Natural killer cell (primary cell): Measurements from ENCODE around the gene HCFC1. TPM values are rescaled to one million over a fixed set of nuclear protein-coding genes. Genes with fewer than 3 reads are reported as not detected.
"Not testable (repeated sequence)": the region's sequence is repeated elsewhere in the genome, so short reads cannot be mapped to it uniquely, and the experiment has no call there.

ENCODE experiments used
- ATAC-seq, 3 donors: fragments of 150-1000 bp in 2 of 3; fragments of 200-7000 bp in 1 of 3; cut with Tn5 transposase; 1 replicate in 1 of 3; 2 replicates in 2 of 3; pipeline ENCODE4 v1.10.0; 2021; ENCODE audit warnings: mild to moderate bottlenecking in 2 of 3, moderate library complexity in 2 of 3
- DNase-seq, 2 donors: peaks; one replicate each; pipeline versions ENCODE4 v3.0.0 to v3.0.0-alpha.2; 2013 to 2021; ENCODE audit warnings: mixed read lengths in 1 of 2
- H3K27ac ChIP-seq: one replicate; pipeline ENCODE4 v1.5.1; 2013; ENCODE audit warnings: mild to moderate bottlenecking, low read length
- H3K27me3 ChIP-seq: one replicate; pipeline ENCODE4 v1.6.1; 2013; ENCODE audit warnings: low read length; ENCODE audit not compliant: control insufficient read depth, insufficient read depth
- H3K36me3 ChIP-seq: one replicate; pipeline ENCODE4 v1.6.1; 2013; ENCODE audit warnings: low read length; ENCODE audit not compliant: control insufficient read depth, insufficient read depth
- H3K4me1 ChIP-seq: one replicate; pipeline ENCODE4 v1.6.1; 2013; ENCODE audit warnings: low read length; ENCODE audit not compliant: control insufficient read depth, insufficient read depth
- H3K4me3 ChIP-seq: one replicate; pipeline ENCODE4 v1.5.1; 2013; ENCODE audit warnings: low read length
- H3K9me3 ChIP-seq: one replicate; pipeline ENCODE4 v1.6.1; 2013; ENCODE audit warnings: low read length; ENCODE audit not compliant: control insufficient read depth, insufficient read depth
- H3K27ac Mint-ChIP-seq, 2 donors: one replicate each; pipeline ENCODE4 v1.8.0; 2022; ENCODE audit warnings: mild to moderate bottlenecking in 2 of 2, mixed read lengths in 2 of 2, moderate library complexity in 1 of 2
- H3K27me3 Mint-ChIP-seq, 2 donors: one replicate each; pipeline ENCODE4 v1.8.0; 2022; ENCODE audit warnings: low read depth in 2 of 2, mixed read lengths in 2 of 2
- H3K36me3 Mint-ChIP-seq: one replicate; pipeline ENCODE4 v1.8.0; 2022; ENCODE audit warnings: mixed read lengths
- H3K4me1 Mint-ChIP-seq, 2 donors: one replicate each; pipeline ENCODE4 v1.8.0; 2022; ENCODE audit warnings: mixed read lengths in 2 of 2
- H3K4me3 Mint-ChIP-seq: one replicate; pipeline ENCODE4 v1.8.0; 2022; ENCODE audit warnings: mild to moderate bottlenecking, moderate library complexity, mixed read lengths
- H3K9me3 Mint-ChIP-seq, 2 donors: one replicate each; pipeline ENCODE4 v1.8.0; 2022; ENCODE audit warnings: mixed read lengths in 2 of 2
- CTCF ChIP-seq: fragments of 200-600 bp; IDR thresholded peaks from one replicate; pipeline ENCODE4 v1.8.0; 2022; ENCODE audit warnings: antibody characterized with exemption
- WGBS: methylation state at CpG from one replicate; pipeline ENCODE4 v1.1.7; 2013; ENCODE audit warnings: missing lambda C conversion rate; ENCODE audit not compliant: insufficient coverage; 5-methylcytosine and 5-hydroxymethylcytosine counted together
- intact Hi-C: fragments of 100-400 bp; cut with micrococcal nuclease; formaldehyde crosslinking; loops from one replicate; pipeline ENCODE4 v1.14.2; 2022
- total RNA-seq, 4 donors: library from RNA; stranded (reverse); fragments of 120-200 nt in 1 of 4; gene quantifications; one replicate each; pipeline versions ENCODE4 v1.2.3 to v1.2.4, GENCODE V29; 2013 to 2022

HCFC1 gene
- total RNA-seq, 3 donors from 2014 or later (not counting 1 experiment from before 2014, with no cell fraction given): 65.2 to 76.7 (median 67.5) TPM

- H3K27ac Mint-ChIP-seq: no peak overlapping the region
- no peak for TF ChIP-seq CTCF
- no peak overlapping the region for H3K4me3 Mint-ChIP-seq
- intact Hi-C loops: loop anchor here (2.0 kb wide), 1 partner anchor 23 kb away; no protein-coding TSS in a partner anchor
- Histone ChIP-seq H3K4me1 (peaks cover 22% of the 10 kb centered on the region), H3K4me3 (no peak overlapping the region), H3K27me3 (no peaks in the 10 kb centered on the region), H3K27ac (no peak overlapping the region), H3K36me3 (no peaks in the 10 kb centered on the region), H3K9me3 (no peaks in the 10 kb centered on the region)
- no peak for ATAC-seq
- H3K36me3 Mint-ChIP-seq: no peaks in the 10 kb centered on the region
- H3K27me3 Mint-ChIP-seq: peaks cover 0 to 7% of the 10 kb centered on the region in 2 donors
- H3K9me3 Mint-ChIP-seq: no peaks in the 10 kb centered on the region
- H3K4me1 Mint-ChIP-seq: peaks cover 17 to 18% of the 10 kb centered on the region in 2 donors
- WGBS: 84% methylated on average over 3 of the region's 5 CpGs
- no peak for DNase-seq
Measured at GRCh38 chrX:154000051-154000450, 28.4 kb upstream of the HCFC1 start.

GRCh38 chrX:153999359-154000037, 27.9 kb upstream of the HCFC1 start:
- TF ChIP-seq CTCF: no peak
- Histone ChIP-seq H3K4me3 (no peak overlapping the region), H3K27ac (no peak overlapping the region), H3K9me3 (no peaks in the 10 kb centered on the region), H3K36me3 (no peaks in the 10 kb centered on the region), H3K27me3 (no peaks in the 10 kb centered on the region), H3K4me1 (peaks cover 22% of the 10 kb centered on the region)
- Mint-ChIP-seq H3K9me3 (no peaks in the 10 kb centered on the region), H3K4me1 (peaks cover 17 to 18% of the 10 kb centered on the region in 2 donors), H3K27me3 (peaks cover 0 to 6% of the 10 kb centered on the region in 2 donors), H3K27ac (no peak overlapping the region), H3K36me3 (no peaks in the 10 kb centered on the region), H3K4me3 (no peak overlapping the region)
- ATAC-seq: no peak
- WGBS: 86% methylated on average over 13 of the region's 19 CpGs
- DNase-seq: no peak
- intact Hi-C loops: loop anchor here (2.0 kb wide), 1 partner anchor 23 kb away; no protein-coding TSS in a partner anchor

- TF ChIP-seq CTCF: no peak
- no peak overlapping the region for H3K4me3 ChIP-seq
- Mint-ChIP-seq H3K9me3 (peaks cover 0 to 2% of the 10 kb centered on the region in 2 donors), H3K4me3 (no peak overlapping the region), H3K4me1 (peaks cover 0 to 5% of the 10 kb centered on the region in 2 donors), H3K27ac (no peak overlapping the region), H3K27me3 (no peaks in the 10 kb centered on the region), H3K36me3 (no peaks in the 10 kb centered on the region)
- ATAC-seq (no peak), DNase-seq (no peak)
- 95% methylated on average over 8 of the region's 8 CpGs for WGBS
- H3K27me3 ChIP-seq: no peaks in the 10 kb centered on the region
- H3K9me3 ChIP-seq: no peaks in the 10 kb centered on the region
- peaks cover under 1% of the 10 kb centered on the region for H3K4me1 ChIP-seq
- intact Hi-C loops: no loop called here
- no peaks in the 10 kb centered on the region for H3K36me3 ChIP-seq
- no peak overlapping the region for H3K27ac ChIP-seq
Measured at GRCh38 chrX:153995504-153995903, 23.9 kb upstream of the HCFC1 start.

GRCh38 chrX:153994398-153994797, 22.8 kb upstream of the HCFC1 start:
- H3K4me1 Mint-ChIP-seq, intact Hi-C loops, H3K36me3 Mint-ChIP-seq, DNase-seq, H3K27me3 ChIP-seq, H3K9me3 ChIP-seq, H3K9me3 Mint-ChIP-seq, H3K36me3 ChIP-seq, H3K27ac ChIP-seq, H3K4me3 Mint-ChIP-seq, H3K4me3 ChIP-seq, H3K27me3 Mint-ChIP-seq, H3K27ac Mint-ChIP-seq, ATAC-seq: not testable (repeated sequence)
- H3K4me1 ChIP-seq: peaks cover 12% of the 10 kb centered on the region
- 20% methylated on average over 1 of the region's 5 CpGs for WGBS
